Ishikawa (cell line): ENCODE data around the gene KRT37.

Source experiments
- CEBPB ChIP-seq: IDR thresholded peaks from 2 replicates; pipeline ENCODE4 v1.6.1; 2012
- EGR1 ChIP-seq: IDR thresholded peaks from 2 replicates; pipeline ENCODE4 v1.6.1; 2012
- EP300 ChIP-seq: IDR thresholded peaks from 2 replicates; pipeline ENCODE4 v1.6.1; 2012; ENCODE audit warnings: borderline replicate concordance
- MAX ChIP-seq: IDR thresholded peaks from 2 replicates; pipeline ENCODE4 v1.6.1; 2012
- TAF1 ChIP-seq: IDR thresholded peaks from 2 replicates; pipeline ENCODE4 v1.6.1; 2012; ENCODE audit warnings: low read depth, mild to moderate bottlenecking
- TCF12 ChIP-seq: IDR thresholded peaks from 2 replicates; pipeline ENCODE4 v1.6.1; 2012; ENCODE audit warnings: low read depth
- YY1 ChIP-seq: IDR thresholded peaks from 2 replicates; pipeline ENCODE4 v1.6.1; 2012; ENCODE audit warnings: low read depth
- ZBTB7A ChIP-seq: IDR thresholded peaks from 2 replicates; pipeline ENCODE4 v1.6.1; 2012; ENCODE audit warnings: low read depth

- no peak for TF ChIP-seq ZBTB7A
- TF ChIP-seq MAX, result no peak
- peak; percentile 51 for TF ChIP-seq CEBPB
- no peak for TF ChIP-seq EGR1
- TF ChIP-seq YY1, result no peak
- TF ChIP-seq TAF1, result no peak
- no peak for TF ChIP-seq EP300
- TF ChIP-seq TCF12, result no peak
Observed at GRCh38 chr17:41383690-41384089, 40.7 kb downstream of the KRT37 start.
